ENCODE measurements around the gene DNAJB6. TPM values are rescaled to one million over a fixed set of nuclear protein-coding genes. Genes with fewer than 3 reads are reported as not detected.
"Not testable (repeated sequence)": the region's sequence is repeated elsewhere in the genome, so short reads cannot be mapped to it uniquely, and the experiment has no call there.

DNAJB6 gene
- total RNA-seq, 1 experiment from 2014 or later, result 101 TPM

DNA sequence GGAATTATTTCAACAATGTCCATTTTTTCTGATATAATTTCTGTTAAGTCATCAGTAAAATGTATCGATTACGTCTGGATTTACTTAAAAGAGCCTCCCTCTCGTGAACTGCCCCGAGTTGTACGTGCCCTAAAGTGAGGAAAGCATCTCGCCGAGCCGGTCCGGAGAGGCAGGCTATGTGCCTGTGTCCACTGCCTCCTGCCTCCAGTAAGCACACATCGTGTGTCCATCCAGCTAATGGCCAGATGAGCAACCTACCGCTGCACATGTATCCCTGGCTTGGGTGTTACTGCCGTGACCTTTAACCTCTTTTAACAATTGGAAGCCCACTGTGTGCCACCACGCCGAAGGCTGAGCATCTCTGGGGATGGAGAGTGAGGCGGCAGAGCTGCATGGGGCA, 23.2 kb upstream of the DNAJB6 start:
- DNase-seq (ENCODE audit: low read depth), result no peak
- in situ Hi-C loops (cut with HindIII; ENCODE audit: low pct_unique_long_range_greater_than_20kb, low sequenced_read_pairs), result no loop called here

DNA sequence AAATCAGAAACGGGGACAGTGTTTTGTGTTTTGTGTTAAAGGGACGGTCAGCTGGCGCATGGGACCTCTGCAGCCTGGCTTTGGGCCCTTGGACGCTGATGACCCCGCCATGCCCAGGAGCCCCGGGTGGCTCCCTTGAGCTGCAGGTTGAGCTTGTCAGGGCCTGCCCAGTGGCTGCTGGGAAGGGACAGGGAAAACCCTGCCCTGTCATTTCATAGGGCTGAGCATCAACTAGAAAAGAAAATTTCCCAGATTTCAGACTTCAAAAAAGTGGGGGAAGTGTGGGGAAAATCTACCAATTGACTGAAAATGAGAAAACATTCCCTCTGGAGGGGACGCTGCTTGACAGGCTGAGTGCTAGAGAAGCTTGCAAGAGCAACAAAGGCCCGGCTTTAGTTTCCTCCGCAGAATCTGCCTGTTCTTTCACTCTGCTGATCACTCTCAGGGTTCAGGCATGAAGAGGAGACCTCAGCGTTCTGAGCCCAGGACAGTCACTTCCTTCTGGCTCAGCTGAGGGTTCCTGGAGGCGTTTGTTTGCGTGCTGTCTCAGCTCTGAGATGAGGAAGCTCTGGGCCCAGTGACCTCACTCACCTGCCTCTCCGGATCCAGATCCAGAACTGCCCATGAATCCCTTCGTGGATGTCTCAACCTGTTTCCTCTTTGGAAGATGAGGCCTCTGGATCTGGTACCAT, 18.6 kb upstream of the DNAJB6 start:
- DNase-seq (ENCODE audit: low read depth), result no peak
- in situ Hi-C loops (cut with HindIII; ENCODE audit: low pct_unique_long_range_greater_than_20kb, low sequenced_read_pairs), result no loop called here

DNA sequence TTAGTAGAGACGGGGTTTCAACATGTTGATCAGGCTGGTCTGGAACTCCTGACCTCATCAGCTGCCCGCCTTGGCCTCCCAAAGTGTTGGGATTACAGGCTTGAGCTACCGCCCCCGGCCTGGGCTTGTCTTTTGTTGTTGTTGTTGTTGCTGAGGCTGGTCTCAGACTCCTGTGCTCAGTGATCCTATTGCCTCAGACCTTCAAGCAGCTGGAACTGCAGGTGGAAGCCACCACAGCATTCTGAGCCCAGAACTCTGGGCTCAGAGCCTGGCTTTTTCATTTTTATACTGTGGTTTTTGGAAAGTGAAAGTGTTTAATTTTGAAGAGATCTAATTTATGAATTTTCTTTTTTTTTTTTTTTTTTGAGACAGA, 16.2 kb upstream of the DNAJB6 start:
- DNase-seq (ENCODE audit: low read depth), result no peak
- in situ Hi-C loops (cut with HindIII; ENCODE audit: low pct_unique_long_range_greater_than_20kb, low sequenced_read_pairs), result no loop called here

GRCh38 chr7:157323401-157323800, 13.4 kb upstream of the DNAJB6 start:
- no peak for DNase-seq (ENCODE audit: low read depth)
- in situ Hi-C loops (cut with HindIII; ENCODE audit: low pct_unique_long_range_greater_than_20kb, low sequenced_read_pairs), result no loop called here

GRCh38 chr7:157329447-157329846, 7.4 kb upstream of the DNAJB6 start:
- in situ Hi-C loops (cut with HindIII; ENCODE audit: low pct_unique_long_range_greater_than_20kb, low sequenced_read_pairs), result no loop called here
- no peak for DNase-seq (ENCODE audit: low read depth)

DNA sequence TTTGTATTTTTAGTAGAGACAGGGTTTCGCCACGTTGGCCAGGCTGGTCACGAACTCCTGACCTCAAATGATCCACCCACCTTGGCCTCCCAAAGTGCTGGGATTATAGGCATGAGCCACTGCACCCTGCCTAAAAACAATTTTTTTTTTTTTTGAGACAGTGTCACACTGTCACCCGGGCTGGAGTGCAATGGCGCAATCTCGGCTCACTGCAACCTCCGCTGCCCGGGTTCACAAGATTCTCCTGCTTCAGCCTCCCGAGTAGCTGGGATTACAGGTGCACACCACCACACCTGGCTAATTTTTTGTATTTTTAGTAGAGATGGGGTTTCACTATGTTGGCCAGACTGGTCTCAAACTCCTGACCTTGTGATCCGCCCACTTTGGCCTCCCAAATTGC, 6.2 kb upstream of the DNAJB6 start:
- DNase-seq (ENCODE audit: low read depth); in situ Hi-C loops (cut with HindIII; ENCODE audit: low pct_unique_long_range_greater_than_20kb, low sequenced_read_pairs): not testable (repeated sequence)

GRCh38 chr7:157331049-157331448, 5.8 kb upstream of the DNAJB6 start:
- in situ Hi-C loops (cut with HindIII; ENCODE audit: low pct_unique_long_range_greater_than_20kb, low sequenced_read_pairs); DNase-seq (ENCODE audit: low read depth): not testable (repeated sequence)

GRCh38 chr7:157335236-157335635, 1.6 kb upstream of the DNAJB6 start:
- in situ Hi-C loops (cut with HindIII; ENCODE audit: low pct_unique_long_range_greater_than_20kb, low sequenced_read_pairs), result no loop called here
- DNase-seq (ENCODE audit: low read depth), result no peak

DNA sequence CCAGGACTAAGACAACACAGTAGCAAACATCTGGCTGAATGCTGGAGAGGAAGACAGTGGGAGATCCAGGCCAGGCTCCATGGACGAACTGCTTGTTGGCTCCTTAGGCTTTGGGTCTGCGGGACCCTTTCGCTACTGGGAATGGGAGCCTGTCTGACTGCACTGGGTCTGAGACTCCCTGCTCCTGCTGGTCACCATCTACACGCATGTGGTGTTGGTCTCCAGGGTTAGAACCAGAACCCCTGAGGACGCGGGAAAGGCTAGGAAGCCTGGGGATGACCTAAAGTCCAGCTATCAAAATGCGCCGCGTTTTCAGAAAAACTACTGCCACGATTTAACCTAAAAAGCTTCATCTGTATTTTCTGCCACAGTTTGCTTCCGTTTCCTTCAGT, 817 bp upstream of the DNAJB6 start:
- no peak for DNase-seq (ENCODE audit: low read depth)
- in situ Hi-C loops (cut with HindIII; ENCODE audit: low pct_unique_long_range_greater_than_20kb, low sequenced_read_pairs), result no loop called here

DNA sequence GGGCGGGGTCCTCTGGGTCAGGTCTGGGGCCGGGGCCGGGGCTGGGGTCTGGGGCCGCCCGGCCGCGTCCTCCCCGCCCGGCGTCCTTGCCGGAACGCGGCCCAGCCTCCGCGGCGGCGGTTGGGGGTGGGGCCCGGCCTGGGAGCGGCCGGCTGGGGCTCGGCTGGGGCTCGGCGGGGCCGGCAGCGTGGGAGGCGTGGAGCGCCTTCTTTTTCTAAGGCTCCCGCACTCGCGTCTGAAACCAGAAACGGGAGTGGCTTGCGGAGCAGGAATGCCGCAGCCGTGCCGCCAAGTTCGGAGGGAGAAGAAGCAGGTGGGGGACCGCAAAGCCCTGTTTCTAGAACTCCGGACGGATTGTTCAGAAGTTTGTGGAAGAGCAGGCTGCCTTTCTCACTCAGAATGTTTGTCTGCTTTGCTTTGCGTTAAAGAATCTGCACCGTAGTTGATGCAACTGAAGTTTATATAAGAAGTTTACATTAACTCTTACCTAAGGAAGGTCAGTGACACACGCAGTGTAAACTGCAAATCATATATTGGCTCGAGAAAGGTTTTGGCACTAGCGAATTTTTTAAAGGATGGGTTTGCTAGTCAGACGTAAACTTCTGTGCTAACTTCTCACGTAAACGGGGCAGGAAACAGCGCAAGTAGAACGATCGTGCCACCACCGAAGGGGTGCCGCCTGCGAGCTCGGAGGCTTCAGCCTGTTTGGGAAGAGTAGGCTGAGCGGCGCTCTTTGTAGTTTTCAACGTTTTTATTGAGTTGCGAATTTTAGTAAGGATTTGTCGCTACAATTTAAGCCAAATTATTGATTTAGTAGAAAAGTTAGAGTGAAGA, 729 bp downstream of the DNAJB6 start:
- DNase-seq (ENCODE audit: low read depth), result peak; percentile 39
- in situ Hi-C loops (cut with HindIII; ENCODE audit: low pct_unique_long_range_greater_than_20kb, low sequenced_read_pairs), result no loop called here

- peak; percentile 50 for DNase-seq (ENCODE audit: low read depth)
- in situ Hi-C loops (cut with HindIII; ENCODE audit: low pct_unique_long_range_greater_than_20kb, low sequenced_read_pairs), result no loop called here
Measured at GRCh38 chr7:157339777-157340677, 3.2 kb downstream of the DNAJB6 start.

GRCh38 chr7:157347217-157347904, 10.6 kb downstream of the DNAJB6 start:
- in situ Hi-C loops (cut with HindIII; ENCODE audit: low pct_unique_long_range_greater_than_20kb, low sequenced_read_pairs), result no loop called here
- peak; percentile 33 for DNase-seq (ENCODE audit: low read depth)

DNA sequence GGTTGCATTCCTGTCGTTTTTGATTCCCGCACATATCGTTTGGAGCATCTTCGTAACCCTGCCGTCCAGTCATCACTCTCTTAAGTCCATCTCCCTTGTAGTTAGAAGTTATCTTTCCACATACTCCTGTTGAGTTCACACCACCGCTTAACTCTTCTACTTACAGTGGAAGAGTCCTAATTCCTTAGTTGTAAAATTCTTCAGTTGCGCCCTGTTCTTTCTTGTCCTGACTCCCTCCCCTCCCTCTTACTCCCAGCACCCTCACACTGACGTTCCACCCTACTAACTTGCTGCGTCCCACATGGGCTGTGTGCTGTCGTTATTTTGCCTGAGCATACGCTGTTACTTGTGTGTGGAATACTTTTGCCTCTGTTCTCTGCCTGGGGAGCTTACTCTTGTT, 11.7 kb downstream of the DNAJB6 start:
- in situ Hi-C loops (cut with HindIII; ENCODE audit: low pct_unique_long_range_greater_than_20kb, low sequenced_read_pairs), result no loop called here
- DNase-seq (ENCODE audit: low read depth), result no peak

DNA sequence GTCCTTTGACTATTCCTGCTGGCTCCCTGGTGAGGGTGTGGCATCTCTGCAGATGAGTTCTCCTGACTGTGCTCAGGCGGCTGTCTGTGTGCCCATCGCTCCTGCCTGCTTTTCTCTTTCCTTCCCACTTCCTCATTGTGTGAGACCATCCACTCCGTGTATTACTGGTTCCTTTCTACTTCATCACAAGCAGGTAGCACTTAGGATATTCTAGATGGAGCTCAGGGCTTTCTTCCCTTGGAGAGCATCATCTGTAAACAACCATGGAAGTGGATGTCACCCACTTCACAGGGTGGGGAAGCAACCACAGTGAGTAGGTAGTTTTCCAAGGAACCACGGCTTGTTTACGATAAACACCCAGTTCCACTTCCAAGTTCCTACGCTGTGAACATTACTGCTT, 15.7 kb downstream of the DNAJB6 start:
- DNase-seq (ENCODE audit: low read depth), result no peak
- in situ Hi-C loops (cut with HindIII; ENCODE audit: low pct_unique_long_range_greater_than_20kb, low sequenced_read_pairs), result no loop called here

- DNase-seq (ENCODE audit: low read depth), result no peak
- in situ Hi-C loops (cut with HindIII; ENCODE audit: low pct_unique_long_range_greater_than_20kb, low sequenced_read_pairs), result no loop called here
Measured at GRCh38 chr7:157355784-157356511, 19.1 kb downstream of the DNAJB6 start.

GRCh38 chr7:157357129-157358040, 20.6 kb downstream of the DNAJB6 start:
- in situ Hi-C loops (cut with HindIII; ENCODE audit: low pct_unique_long_range_greater_than_20kb, low sequenced_read_pairs), result no loop called here
- DNase-seq (ENCODE audit: low read depth), result no peak

All from Caki2 (cell line).